Lung (tissue), 12 donors: ENCODE results near the gene ZNHIT2. TPM values are rescaled to one million over a fixed set of nuclear protein-coding genes. Genes with fewer than 3 reads are reported as not detected.

Experiments
- ATAC-seq: fragments of 200-7000 bp; cut with Tn5 transposase; one replicate; pipeline ENCODE4 v1.9.1; 2020; ENCODE audit warnings: moderate number of reproducible peaks; ENCODE audit not compliant: insufficient read depth, low FRiP score
- DNase-seq, 3 donors: peaks; one replicate each; pipeline ENCODE4 v3.0.0-alpha.2; 2013 to 2017
- H3K27ac ChIP-seq, 2 donors: one replicate each; pipeline ENCODE4 v1.5.1; 2013; ENCODE audit warnings: mild to moderate bottlenecking in 2 of 2, moderate library complexity in 2 of 2, control low read depth in 1 of 2, inconsistent platforms in 1 of 2, low read depth in 1 of 2, low read length in 1 of 2
- H3K27me3 ChIP-seq, 3 donors: one replicate each; pipeline ENCODE4 v1.5.1; 2013; ENCODE audit warnings: low read length in 2 of 3; ENCODE audit not compliant: control insufficient read depth in 3 of 3, insufficient read depth in 3 of 3
- H3K36me3 ChIP-seq, 4 donors: one replicate each; pipeline ENCODE4 v1.5.1; 2013; ENCODE audit warnings: low read length in 4 of 4, mild to moderate bottlenecking in 1 of 4, moderate library complexity in 1 of 4; ENCODE audit not compliant: control insufficient read depth in 4 of 4, insufficient read depth in 4 of 4
- H3K4me1 ChIP-seq, 5 donors: one replicate each; pipeline ENCODE4 v1.5.1; 2013; ENCODE audit warnings: low read length in 5 of 5, mild to moderate bottlenecking in 2 of 5, moderate library complexity in 1 of 5; ENCODE audit not compliant: control insufficient read depth in 5 of 5, insufficient read depth in 5 of 5
- H3K4me3 ChIP-seq: one replicate; pipeline ENCODE4 v1.5.1; 2013; ENCODE audit warnings: mild to moderate bottlenecking, control low read depth, moderate library complexity
- H3K9ac ChIP-seq, 2 donors: one replicate each; pipeline ENCODE4 v1.5.1; 2013; ENCODE audit warnings: low read length in 2 of 2, control low read depth in 1 of 2; ENCODE audit not compliant: insufficient read depth in 1 of 2
- H3K9me3 ChIP-seq, 4 donors: one replicate each; pipeline ENCODE4 v1.5.1; 2013; ENCODE audit warnings: low read length in 3 of 4, mild to moderate bottlenecking in 1 of 4, moderate library complexity in 1 of 4; ENCODE audit not compliant: control insufficient read depth in 4 of 4, insufficient read depth in 3 of 4
- WGBS, 2 donors: extraction: QIAGEN DNeasy Blood & Tissue Kit; methylation state at CpG; one replicate each; pipeline ENCODE4 v1.1.7; 2013; 5-methylcytosine and 5-hydroxymethylcytosine counted together
- polyA plus RNA-seq, 2 donors: library from polyadenylated mRNA; stranded (reverse); fragments of 200-250 nt; gene quantifications; one replicate each; pipeline ENCODE4 v1.2.1, GENCODE V29; 2013
- total RNA-seq, 2 donors: library from RNA; depleted of rRNA in 1 of 2; stranded (reverse); fragments of >200 nt in 1 of 2; gene quantifications; one replicate each; pipeline ENCODE4 v1.2.1, GENCODE V29; 2014 to 2021
- TF ChIP-seq, protein P1 (sequence below): IDR thresholded peaks from 2 replicates; pipeline ENCODE4 v1.5.1; 2012; ENCODE audit warnings: mild to moderate bottlenecking; ENCODE audit errors: control extremely low read depth, extremely low read depth
- donor health status: control.
- donor health status: control.
- donor health status: Bipolar disorder and iron deficiency.
- donor health status: healthy.
- donor health status: DM: yes; HTN: yes; CAD: no.

ZNHIT2 gene
- total and polyA plus RNA-seq, 4 donors = 6.3 to 23.7 (median 19.5) TPM

DNA sequence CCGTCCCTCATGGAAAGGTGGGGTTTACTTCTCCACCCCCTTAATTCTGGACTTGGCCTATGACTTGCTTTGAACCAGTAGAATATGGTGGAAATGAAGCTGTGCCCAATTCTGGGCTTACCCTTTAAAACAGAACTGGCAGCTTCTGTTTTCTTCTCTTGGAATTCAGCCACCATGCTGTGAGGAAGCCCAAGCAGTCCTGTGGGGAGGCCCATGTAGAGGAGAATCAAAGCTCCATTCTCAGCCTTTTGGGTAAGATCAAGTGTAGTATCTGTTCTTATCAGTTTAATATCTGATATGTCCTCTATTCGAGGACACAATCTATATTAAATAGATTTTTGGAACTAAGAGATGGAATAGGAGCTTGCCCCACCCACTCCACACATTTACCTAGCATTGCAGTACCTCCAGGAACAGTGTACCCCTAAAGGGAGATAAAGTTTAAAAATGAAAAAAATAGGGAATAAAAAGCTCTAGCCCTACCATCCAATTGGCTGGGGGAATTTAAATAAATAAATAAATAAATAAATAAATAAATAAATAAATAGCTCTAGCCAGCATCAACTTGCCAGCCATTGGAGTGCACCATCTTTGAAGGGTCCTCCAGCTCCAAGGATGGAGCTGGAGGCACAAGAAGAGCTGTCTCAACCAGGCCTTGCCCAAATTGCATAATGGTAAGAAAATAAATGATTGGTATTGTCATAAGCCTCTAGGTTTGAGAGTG lies 30.0 kb upstream of the ZNHIT2 start:
- Histone ChIP-seq H3K36me3 (no peaks in the 10 kb centered on the region), H3K27ac (no peak overlapping the region), H3K9me3 (no peaks in the 10 kb centered on the region), H3K4me3 (no peak overlapping the region), H3K27me3 (no peaks in the 10 kb centered on the region), H3K9ac (no peak overlapping the region), H3K4me1 (peaks cover 0 to 6% (median 3%) of the 10 kb centered on the region in 5 donors)
- TF ChIP-seq, protein P1, sequence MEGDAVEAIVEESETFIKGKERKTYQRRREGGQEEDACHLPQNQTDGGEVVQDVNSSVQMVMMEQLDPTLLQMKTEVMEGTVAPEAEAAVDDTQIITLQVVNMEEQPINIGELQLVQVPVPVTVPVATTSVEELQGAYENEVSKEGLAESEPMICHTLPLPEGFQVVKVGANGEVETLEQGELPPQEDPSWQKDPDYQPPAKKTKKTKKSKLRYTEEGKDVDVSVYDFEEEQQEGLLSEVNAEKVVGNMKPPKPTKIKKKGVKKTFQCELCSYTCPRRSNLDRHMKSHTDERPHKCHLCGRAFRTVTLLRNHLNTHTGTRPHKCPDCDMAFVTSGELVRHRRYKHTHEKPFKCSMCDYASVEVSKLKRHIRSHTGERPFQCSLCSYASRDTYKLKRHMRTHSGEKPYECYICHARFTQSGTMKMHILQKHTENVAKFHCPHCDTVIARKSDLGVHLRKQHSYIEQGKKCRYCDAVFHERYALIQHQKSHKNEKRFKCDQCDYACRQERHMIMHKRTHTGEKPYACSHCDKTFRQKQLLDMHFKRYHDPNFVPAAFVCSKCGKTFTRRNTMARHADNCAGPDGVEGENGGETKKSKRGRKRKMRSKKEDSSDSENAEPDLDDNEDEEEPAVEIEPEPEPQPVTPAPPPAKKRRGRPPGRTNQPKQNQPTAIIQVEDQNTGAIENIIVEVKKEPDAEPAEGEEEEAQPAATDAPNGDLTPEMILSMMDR = no peak
- 91 to 94% methylated on average over 2 of the region's 2 CpGs for WGBS, 2 donors
- no peak for ATAC-seq
- DNase-seq = no peak

DNA sequence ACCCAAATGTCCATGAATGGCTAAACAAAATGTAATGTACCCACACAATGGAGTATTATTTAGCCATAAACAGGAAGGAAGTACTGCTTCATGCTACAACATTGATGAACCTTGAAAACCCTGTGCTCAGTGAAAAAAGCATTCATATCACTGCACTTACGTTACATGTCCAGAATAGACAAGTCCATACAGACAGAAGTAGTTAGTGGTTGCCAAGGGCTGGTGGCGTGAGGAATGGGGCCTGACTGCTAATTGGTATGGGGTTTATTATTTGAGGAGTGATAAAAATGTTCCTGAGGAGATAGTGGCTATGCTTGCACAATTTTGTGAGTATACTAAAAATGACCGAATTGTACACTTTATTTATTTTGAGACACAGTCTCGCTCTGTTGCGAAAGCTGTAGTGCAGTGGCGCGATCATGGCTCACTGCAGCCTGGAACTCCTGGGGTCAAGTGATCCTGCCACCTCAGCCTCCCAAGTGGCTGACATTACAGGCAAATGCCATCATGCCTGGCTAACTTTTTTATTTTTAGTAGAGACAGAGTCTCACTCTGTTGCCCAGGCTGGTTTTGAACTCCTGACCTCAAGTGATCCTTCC lies 24.5 kb upstream of the ZNHIT2 start:
- WGBS, 2 donors = 66% methylated on average over 7 of the region's 7 CpGs
- no peak overlapping the region for H3K4me3 ChIP-seq
- DNase-seq = no peak
- TF ChIP-seq, protein P1 = no peak
- H3K4me1 ChIP-seq = no peaks in the 10 kb centered on the region
- no peak overlapping the region for H3K27ac ChIP-seq
- H3K36me3 ChIP-seq = no peaks in the 10 kb centered on the region
- H3K9ac ChIP-seq = no peak overlapping the region
- ATAC-seq = no peak
- H3K27me3 ChIP-seq = no peaks in the 10 kb centered on the region
- no peaks in the 10 kb centered on the region for H3K9me3 ChIP-seq

DNA sequence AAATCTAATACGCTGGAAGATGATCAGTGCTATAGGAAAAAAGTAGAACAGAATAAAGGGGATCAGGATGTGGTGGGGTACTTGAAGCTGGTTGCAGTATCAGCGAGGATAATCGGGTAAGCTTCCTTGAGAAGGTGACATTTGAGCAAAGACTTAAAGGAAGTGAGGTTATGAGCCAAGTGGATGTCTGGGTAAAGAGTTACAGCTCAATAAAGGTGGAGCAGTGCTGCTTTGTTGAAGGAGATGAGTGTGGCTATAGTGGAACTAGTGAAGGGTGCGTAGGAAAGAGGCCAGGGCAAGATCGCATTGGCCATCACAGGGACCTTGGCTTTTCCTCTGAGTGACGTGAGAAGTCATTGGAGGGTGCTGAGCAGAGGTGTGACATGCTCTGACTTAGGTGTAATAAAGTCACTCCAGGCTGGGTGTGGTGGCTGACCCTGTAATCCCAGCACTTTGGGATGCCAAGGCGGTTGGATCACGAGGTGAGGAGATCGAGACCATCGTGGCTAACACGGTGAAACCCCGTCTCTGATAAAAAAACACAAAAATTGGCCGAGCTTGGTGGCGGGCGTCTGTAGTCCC lies 19.1 kb upstream of the ZNHIT2 start:
- Histone ChIP-seq H3K4me1 (peaks cover 0 to 20% (median 12%) of the 10 kb centered on the region in 5 donors), H3K27me3 (no peaks in the 10 kb centered on the region), H3K9me3 (no peaks in the 10 kb centered on the region), H3K4me3 (no peak overlapping the region), H3K9ac (no peak overlapping the region), H3K27ac (no peak overlapping the region), H3K36me3 (peaks cover 6 to 15% (median 13%) of the 10 kb centered on the region in 4 donors)
- DNase-seq = no peak
- TF ChIP-seq, protein P1 = no peak
- WGBS, 2 donors = 91 to 93% methylated on average over 15 of the region's 15 CpGs
- ATAC-seq = no peak
